Measurements from ENCODE around the gene FLYWCH2. TPM values are rescaled to one million over a fixed set of nuclear protein-coding genes. Genes with fewer than 3 reads are reported as not detected.

Gene FLYWCH2
- total and polyA plus RNA-seq, 2 of the 13 experiments (the other 11 are each of a cell fraction or from before 2014, with no cell fraction given): 16.9 to 19.8 TPM

DNA sequence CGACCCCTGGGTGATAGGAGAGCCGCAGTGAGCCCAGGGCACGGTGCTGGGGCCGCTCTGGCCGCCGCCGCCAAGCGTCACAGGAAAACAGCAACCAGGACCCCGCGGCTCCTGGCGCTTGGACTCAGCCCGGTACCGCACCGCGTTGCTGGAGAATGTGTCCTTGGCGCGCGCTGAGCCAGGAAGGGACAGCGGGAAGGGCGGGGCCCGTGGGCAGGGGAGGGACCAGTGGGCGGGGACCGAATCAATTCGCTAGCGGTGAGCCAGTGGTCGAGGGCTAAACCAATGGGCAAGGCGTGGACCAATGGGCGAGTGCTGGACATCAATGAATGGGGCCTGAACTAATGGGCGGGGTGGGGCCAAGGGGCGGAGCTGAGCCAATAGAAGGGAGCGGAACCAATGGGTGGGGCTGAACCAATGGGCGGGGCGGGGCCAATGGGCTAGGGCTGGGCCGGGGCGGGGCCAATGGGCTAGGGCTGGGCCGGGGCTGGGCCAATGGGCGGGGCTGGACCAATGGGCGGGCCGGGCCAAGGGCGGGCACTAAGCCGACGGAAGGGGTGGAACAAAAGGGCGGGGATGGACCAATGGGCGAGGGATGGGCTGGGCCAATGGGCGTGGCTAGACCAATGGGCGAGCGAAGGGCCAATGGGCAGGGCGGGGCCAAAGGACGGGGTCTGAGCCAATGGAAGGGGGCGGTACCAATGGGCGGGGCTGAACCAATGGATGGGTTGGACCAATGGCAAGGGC is 22.4 kb downstream of the FLYWCH2 start (continued):
- TF ChIP-seq, protein P1, sequence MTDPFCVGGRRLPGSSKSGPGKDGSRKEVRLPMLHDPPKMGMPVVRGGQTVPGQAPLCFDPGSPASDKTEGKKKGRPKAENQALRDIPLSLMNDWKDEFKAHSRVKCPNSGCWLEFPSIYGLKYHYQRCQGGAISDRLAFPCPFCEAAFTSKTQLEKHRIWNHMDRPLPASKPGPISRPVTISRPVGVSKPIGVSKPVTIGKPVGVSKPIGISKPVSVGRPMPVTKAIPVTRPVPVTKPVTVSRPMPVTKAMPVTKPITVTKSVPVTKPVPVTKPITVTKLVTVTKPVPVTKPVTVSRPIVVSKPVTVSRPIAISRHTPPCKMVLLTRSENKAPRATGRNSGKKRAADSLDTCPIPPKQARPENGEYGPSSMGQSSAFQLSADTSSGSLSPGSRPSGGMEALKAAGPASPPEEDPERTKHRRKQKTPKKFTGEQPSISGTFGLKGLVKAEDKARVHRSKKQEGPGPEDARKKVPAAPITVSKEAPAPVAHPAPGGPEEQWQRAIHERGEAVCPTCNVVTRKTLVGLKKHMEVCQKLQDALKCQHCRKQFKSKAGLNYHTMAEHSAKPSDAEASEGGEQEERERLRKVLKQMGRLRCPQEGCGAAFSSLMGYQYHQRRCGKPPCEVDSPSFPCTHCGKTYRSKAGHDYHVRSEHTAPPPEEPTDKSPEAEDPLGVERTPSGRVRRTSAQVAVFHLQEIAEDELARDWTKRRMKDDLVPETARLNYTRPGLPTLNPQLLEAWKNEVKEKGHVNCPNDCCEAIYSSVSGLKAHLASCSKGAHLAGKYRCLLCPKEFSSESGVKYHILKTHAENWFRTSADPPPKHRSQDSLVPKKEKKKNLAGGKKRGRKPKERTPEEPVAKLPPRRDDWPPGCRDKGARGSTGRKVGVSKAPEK (CRISPR knock-in tag; IDR thresholded peaks at IDR 0.05; ENCODE audit: borderline replicate concordance): no peak
- TF ChIP-seq YY1 (IDR thresholded peaks at IDR 0.05; ENCODE audit: insufficient read depth, insufficient replicate concordance, low read depth, low read length): peak; percentile 57
- TF ChIP-seq GATAD2A (CRISPR knock-in tag; IDR thresholded peaks at IDR 0.05): peak; percentile 52
- no peak for TF ChIP-seq ZNF546 (CRISPR knock-in tag; conservative IDR thresholded peaks at IDR 0.05)
- peak; percentile 78 for TF ChIP-seq ELF1 (CRISPR knock-in tag; IDR thresholded peaks at IDR 0.05)
- TF ChIP-seq, protein P2, sequence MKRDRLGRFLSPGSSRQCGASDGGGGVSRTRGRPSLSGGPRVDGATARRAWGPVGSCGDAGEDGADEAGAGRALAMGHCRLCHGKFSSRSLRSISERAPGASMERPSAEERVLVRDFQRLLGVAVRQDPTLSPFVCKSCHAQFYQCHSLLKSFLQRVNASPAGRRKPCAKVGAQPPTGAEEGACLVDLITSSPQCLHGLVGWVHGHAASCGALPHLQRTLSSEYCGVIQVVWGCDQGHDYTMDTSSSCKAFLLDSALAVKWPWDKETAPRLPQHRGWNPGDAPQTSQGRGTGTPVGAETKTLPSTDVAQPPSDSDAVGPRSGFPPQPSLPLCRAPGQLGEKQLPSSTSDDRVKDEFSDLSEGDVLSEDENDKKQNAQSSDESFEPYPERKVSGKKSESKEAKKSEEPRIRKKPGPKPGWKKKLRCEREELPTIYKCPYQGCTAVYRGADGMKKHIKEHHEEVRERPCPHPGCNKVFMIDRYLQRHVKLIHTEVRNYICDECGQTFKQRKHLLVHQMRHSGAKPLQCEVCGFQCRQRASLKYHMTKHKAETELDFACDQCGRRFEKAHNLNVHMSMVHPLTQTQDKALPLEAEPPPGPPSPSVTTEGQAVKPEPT (CRISPR knock-in tag; IDR thresholded peaks at IDR 0.05; ENCODE audit: low read depth): 0 out of 2 replicates have a peak, but pooled peaks have one; percentile 36
- peak; percentile 88; the same call in 1 of the 2 replicates for TF ChIP-seq ZNF557 (CRISPR knock-in tag; IDR thresholded peaks at IDR 0.05)
- TF ChIP-seq ZNF781 (CRISPR knock-in tag; IDR thresholded peaks at IDR 0.05; ENCODE audit: borderline replicate concordance, not compliant biosample characterization): no peak
- no peak for TF ChIP-seq NFIC (IDR thresholded peaks at IDR 0.05; ENCODE audit: low read length)
- TF ChIP-seq, protein P3, sequence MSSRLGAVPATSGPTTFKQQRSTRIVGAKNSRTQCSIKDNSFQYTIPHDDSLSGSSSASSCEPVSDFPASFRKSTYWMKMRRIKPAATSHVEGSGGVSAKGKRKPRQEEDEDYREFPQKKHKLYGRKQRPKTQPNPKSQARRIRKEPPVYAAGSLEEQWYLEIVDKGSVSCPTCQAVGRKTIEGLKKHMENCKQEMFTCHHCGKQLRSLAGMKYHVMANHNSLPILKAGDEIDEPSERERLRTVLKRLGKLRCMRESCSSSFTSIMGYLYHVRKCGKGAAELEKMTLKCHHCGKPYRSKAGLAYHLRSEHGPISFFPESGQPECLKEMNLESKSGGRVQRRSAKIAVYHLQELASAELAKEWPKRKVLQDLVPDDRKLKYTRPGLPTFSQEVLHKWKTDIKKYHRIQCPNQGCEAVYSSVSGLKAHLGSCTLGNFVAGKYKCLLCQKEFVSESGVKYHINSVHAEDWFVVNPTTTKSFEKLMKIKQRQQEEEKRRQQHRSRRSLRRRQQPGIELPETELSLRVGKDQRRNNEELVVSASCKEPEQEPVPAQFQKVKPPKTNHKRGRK (CRISPR knock-in tag; IDR thresholded peaks at IDR 0.05): no peak
- TF ChIP-seq, protein P4, sequence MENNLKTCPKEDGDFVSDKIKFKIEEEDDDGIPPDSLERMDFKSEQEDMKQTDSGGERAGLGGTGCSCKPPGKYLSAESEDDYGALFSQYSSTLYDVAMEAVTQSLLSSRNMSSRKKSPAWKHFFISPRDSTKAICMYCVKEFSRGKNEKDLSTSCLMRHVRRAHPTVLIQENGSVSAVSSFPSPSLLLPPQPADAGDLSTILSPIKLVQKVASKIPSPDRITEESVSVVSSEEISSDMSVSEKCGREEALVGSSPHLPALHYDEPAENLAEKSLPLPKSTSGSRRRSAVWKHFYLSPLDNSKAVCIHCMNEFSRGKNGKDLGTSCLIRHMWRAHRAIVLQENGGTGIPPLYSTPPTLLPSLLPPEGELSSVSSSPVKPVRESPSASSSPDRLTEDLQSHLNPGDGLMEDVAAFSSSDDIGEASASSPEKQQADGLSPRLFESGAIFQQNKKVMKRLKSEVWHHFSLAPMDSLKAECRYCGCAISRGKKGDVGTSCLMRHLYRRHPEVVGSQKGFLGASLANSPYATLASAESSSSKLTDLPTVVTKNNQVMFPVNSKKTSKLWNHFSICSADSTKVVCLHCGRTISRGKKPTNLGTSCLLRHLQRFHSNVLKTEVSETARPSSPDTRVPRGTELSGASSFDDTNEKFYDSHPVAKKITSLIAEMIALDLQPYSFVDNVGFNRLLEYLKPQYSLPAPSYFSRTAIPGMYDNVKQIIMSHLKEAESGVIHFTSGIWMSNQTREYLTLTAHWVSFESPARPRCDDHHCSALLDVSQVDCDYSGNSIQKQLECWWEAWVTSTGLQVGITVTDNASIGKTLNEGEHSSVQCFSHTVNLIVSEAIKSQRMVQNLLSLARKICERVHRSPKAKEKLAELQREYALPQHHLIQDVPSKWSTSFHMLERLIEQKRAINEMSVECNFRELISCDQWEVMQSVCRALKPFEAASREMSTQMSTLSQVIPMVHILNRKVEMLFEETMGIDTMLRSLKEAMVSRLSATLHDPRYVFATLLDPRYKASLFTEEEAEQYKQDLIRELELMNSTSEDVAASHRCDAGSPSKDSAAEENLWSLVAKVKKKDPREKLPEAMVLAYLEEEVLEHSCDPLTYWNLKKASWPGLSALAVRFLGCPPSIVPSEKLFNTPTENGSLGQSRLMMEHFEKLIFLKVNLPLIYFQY (CRISPR knock-in tag; IDR thresholded peaks at IDR 0.05; ENCODE audit: borderline replicate concordance): peak; percentile 36; the same call in 1 of the 2 replicates
- TF ChIP-seq MTF2 (CRISPR knock-in tag; IDR thresholded peaks at IDR 0.05; ENCODE audit: borderline replicate concordance): no peak
- peak; percentile 74 for TF ChIP-seq GABPB1 (CRISPR knock-in tag; IDR thresholded peaks at IDR 0.05)
- no peak for TF ChIP-seq ZSCAN22 (CRISPR knock-in tag; IDR thresholded peaks at IDR 0.05)
- TF ChIP-seq NFYB (CRISPR knock-in tag; IDR thresholded peaks at IDR 0.05): peak; percentile 76
- TF ChIP-seq, protein P5, sequence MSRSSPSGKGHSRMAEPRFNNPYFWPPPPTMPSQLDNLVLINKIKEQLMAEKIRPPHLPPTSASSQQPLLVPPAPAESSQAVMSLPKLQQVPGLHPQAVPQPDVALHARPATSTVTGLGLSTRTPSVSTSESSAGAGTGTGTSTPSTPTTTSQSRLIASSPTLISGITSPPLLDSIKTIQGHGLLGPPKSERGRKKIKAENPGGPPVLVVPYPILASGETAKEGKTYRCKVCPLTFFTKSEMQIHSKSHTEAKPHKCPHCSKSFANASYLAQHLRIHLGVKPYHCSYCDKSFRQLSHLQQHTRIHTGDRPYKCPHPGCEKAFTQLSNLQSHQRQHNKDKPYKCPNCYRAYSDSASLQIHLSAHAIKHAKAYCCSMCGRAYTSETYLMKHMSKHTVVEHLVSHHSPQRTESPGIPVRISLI (CRISPR knock-in tag; IDR thresholded peaks at IDR 0.05; ENCODE audit: borderline replicate concordance): no peak
- TF ChIP-seq ZNF253 (CRISPR knock-in tag; IDR thresholded peaks at IDR 0.05; ENCODE audit: borderline replicate concordance): no peak

Measured in HepG2 (cell line).